Endothelial cell of umbilical vein (primary cell): ENCODE measurements around the gene ACOX1. TPM values are rescaled to one million over a fixed set of nuclear protein-coding genes. Genes with fewer than 3 reads are reported as not detected.

ENCODE experiments used
- BruUV-seq: library from RNA; stranded (reverse); fragments of 400-500 nt; replicated peaks from 2 replicates; lab custom pipeline; 2021; lab: Mats Ljungman, UMichigan
- CTCF ChIA-PET: fragments of 300-600, 350-600 bp; sonication (Branson Sonifier 250); formaldehyde crosslinking; loops from one replicate; lab custom pipeline; 2021; ENCODE audit warnings: antibody characterized with exemption, inconsistent platforms; lab: Charles Lee
- POLR2A ChIA-PET: fragments of 300-600, 350-600 bp; sonication (Branson Sonifier 250); formaldehyde crosslinking; loops from one replicate; lab custom pipeline; 2021; ENCODE audit warnings: antibody characterized with exemption, inconsistent platforms; lab: Charles Lee
- DNase-seq: peaks from one replicate; pipeline ENCODE4 v3.0.0-alpha.2; 2011; ENCODE audit warnings: low read depth, low spot score
- FAIRE-seq: peaks from 2 replicates; lab custom pipeline; 2011; peaks lifted over from hg19 to GRCh38; lab: Jason Lieb, UNC
- H2AFZ ChIP-seq: 2 replicates; pipeline ENCODE4 v1.6.0; 2012; ENCODE audit warnings: low read depth, low read length, control low read depth, inconsistent platforms
- H3K27ac ChIP-seq: 2 replicates; pipeline ENCODE4 v1.5.1; 2011; ENCODE audit warnings: low read depth, mild to moderate bottlenecking, control low read depth, low read length, moderate library complexity; ENCODE audit not compliant: insufficient read depth
- H3K27me3 ChIP-seq, 2 experiments: 2 replicates each; pipeline versions ENCODE4 v1.6.0 to v1.6.1; 2011; ENCODE audit warnings: low read length in 2 of 2, mixed read lengths in 1 of 2; ENCODE audit not compliant: control insufficient read depth in 2 of 2, insufficient read depth in 2 of 2
- H3K36me3 ChIP-seq, 2 experiments: 2 replicates in 1 of 2; 3 replicates in 1 of 2; pipeline ENCODE4 v1.5.1; 2011; ENCODE audit warnings: low read length in 2 of 2, mild to moderate bottlenecking in 1 of 2, moderate library complexity in 1 of 2; ENCODE audit not compliant: control insufficient read depth in 2 of 2, insufficient read depth in 2 of 2; ENCODE audit errors: extremely low read depth in 1 of 2
- H3K4me1 ChIP-seq: 3 replicates; pipeline ENCODE4 v1.5.1; 2011; ENCODE audit warnings: mild to moderate bottlenecking, low read length; ENCODE audit not compliant: control insufficient read depth, insufficient read depth; ENCODE audit errors: extremely low read depth
- H3K4me2 ChIP-seq: 2 replicates; pipeline ENCODE4 v1.6.1; 2011; ENCODE audit warnings: low read length, control low read depth, mixed read lengths; ENCODE audit not compliant: insufficient read depth
- H3K4me3 ChIP-seq, 3 experiments: fragments of 200-600 bp in 1 of 3; sonication (generic), shearing (Covaris generic) in 1 of 3; replicated peaks in 1 of 3; 2 replicates each; pipeline ENCODE4 v1.5.1; 2011 to 2016; ENCODE audit warnings: control low read depth in 3 of 3, low read length in 3 of 3, mild to moderate bottlenecking in 2 of 3, inconsistent platforms in 1 of 3, low read depth in 1 of 3, moderate library complexity in 1 of 3; ENCODE audit not compliant: insufficient read depth in 1 of 3
- H3K79me2 ChIP-seq: 2 replicates; pipeline ENCODE4 v1.6.0; 2012; ENCODE audit warnings: low read length, inconsistent platforms; ENCODE audit not compliant: control insufficient read depth, insufficient read depth
- H3K9ac ChIP-seq: replicated peaks from 2 replicates; pipeline ENCODE3; 2011; ENCODE audit warnings: low read length, control low read depth; ENCODE audit not compliant: insufficient read depth; ENCODE audit errors: extremely low read depth
- H3K9me1 ChIP-seq: replicated peaks from 3 replicates; pipeline ENCODE4 v1.6.0; 2011; ENCODE audit warnings: mild to moderate bottlenecking, low read length; ENCODE audit not compliant: control insufficient read depth, insufficient read depth; ENCODE audit errors: extremely low read depth
- H3K9me3 ChIP-seq: replicated peaks from 2 replicates; pipeline ENCODE4 v1.5.1; 2012; ENCODE audit warnings: low read length, inconsistent platforms; ENCODE audit not compliant: control insufficient read depth, insufficient read depth
- H4K20me1 ChIP-seq: replicated peaks from 2 replicates; pipeline ENCODE3; 2011; ENCODE audit warnings: mild to moderate bottlenecking, low read length; ENCODE audit not compliant: control insufficient read depth, insufficient read depth; ENCODE audit errors: extremely low read depth
- EZH2 ChIP-seq: IDR thresholded peaks from 2 replicates; pipeline ENCODE4 v1.6.1; 2012; ENCODE audit warnings: borderline replicate concordance, low read depth, mild to moderate bottlenecking, moderate library complexity, low read length, inconsistent platforms; ENCODE audit not compliant: severe bottlenecking
- FOS ChIP-seq: IDR thresholded peaks from 2 replicates; pipeline ENCODE4 v1.6.1; 2011; ENCODE audit warnings: mild to moderate bottlenecking, low read length, moderate library complexity, borderline replicate concordance; ENCODE audit not compliant: insufficient read depth
- GATA2 ChIP-seq: IDR thresholded peaks from 2 replicates; pipeline ENCODE4 v1.7.0; 2011; ENCODE audit warnings: low read depth, mild to moderate bottlenecking, moderate library complexity, mixed read lengths, low read length; ENCODE audit not compliant: insufficient read length, insufficient read depth
- JUN ChIP-seq: IDR thresholded peaks from 2 replicates; pipeline ENCODE4 v1.6.1; 2011; ENCODE audit warnings: borderline replicate concordance, low read depth; ENCODE audit not compliant: insufficient read length, insufficient read depth
- MYC ChIP-seq: IDR thresholded peaks from one replicate; pipeline ENCODE4 v1.6.1; 2011; ENCODE audit warnings: mild to moderate bottlenecking, low read depth, low read length
- POLR2A ChIP-seq: IDR thresholded peaks from 2 replicates; pipeline ENCODE4 v1.6.1; 2012; ENCODE audit warnings: low read depth, mild to moderate bottlenecking, control low read depth, low read length
- POLR2AphosphoS5 ChIP-seq: IDR thresholded peaks from 2 replicates; pipeline ENCODE4 v1.6.1; 2012; ENCODE audit warnings: low read depth, mild to moderate bottlenecking, control low read depth, low read length, moderate library complexity; ENCODE audit not compliant: insufficient read depth
- dilution Hi-C: fragments of 300-500 bp; cut with MboI; formaldehyde crosslinking; loops from one replicate; pipeline ENCODE4 v1.15.0; 2019; ENCODE audit warnings: low sequenced_read_pairs; ENCODE audit not compliant: extremely low pct_ligation_motif_present
- intact Hi-C: fragments of 100-400 bp; cut with micrococcal nuclease; formaldehyde crosslinking; loops from one replicate; pipeline ENCODE4 v1.10.0; 2022
- polyA plus RNA-seq, 4 experiments: library from polyadenylated mRNA; depleted of rRNA in 3 of 4; stranded (reverse) in 3 of 4; unstranded in 1 of 4; fragments of >200 nt; gene quantifications; 2 replicates each; pipeline versions ENCODE4 v1.2.1 to v1.2.3, GENCODE V29; 2011 to 2012; ENCODE audit warnings: missing spikeins in 1 of 4
- total RNA-seq: library from RNA; stranded (reverse); gene quantifications from 2 replicates; pipeline ENCODE4 v1.2.3, GENCODE V29; 2021
- TF ChIP-seq, protein P1 (sequence below), 2 donors: IDR thresholded peaks; 1 replicate in 1 of 2; 2 replicates in 1 of 2; pipeline ENCODE4 v1.5.1; 2011; ENCODE audit warnings: low read length in 2 of 2, mild to moderate bottlenecking in 2 of 2, moderate library complexity in 2 of 2, control low read depth in 1 of 2, inconsistent platforms in 1 of 2, low read depth in 1 of 2; ENCODE audit not compliant: insufficient read depth in 1 of 2; ENCODE audit errors: extremely low read depth in 1 of 2
- TF ChIP-seq, protein P2 (sequence below): IDR thresholded peaks from 2 replicates; pipeline ENCODE4 v1.6.1; 2011; ENCODE audit not compliant: insufficient read depth, insufficient read length

The ACOX1 gene
- total and polyA plus RNA-seq, 2 donors (not counting 3 experiments of a cell fraction or from before 2014, with no cell fraction given) = 17.9 to 45.1 TPM

DNA sequence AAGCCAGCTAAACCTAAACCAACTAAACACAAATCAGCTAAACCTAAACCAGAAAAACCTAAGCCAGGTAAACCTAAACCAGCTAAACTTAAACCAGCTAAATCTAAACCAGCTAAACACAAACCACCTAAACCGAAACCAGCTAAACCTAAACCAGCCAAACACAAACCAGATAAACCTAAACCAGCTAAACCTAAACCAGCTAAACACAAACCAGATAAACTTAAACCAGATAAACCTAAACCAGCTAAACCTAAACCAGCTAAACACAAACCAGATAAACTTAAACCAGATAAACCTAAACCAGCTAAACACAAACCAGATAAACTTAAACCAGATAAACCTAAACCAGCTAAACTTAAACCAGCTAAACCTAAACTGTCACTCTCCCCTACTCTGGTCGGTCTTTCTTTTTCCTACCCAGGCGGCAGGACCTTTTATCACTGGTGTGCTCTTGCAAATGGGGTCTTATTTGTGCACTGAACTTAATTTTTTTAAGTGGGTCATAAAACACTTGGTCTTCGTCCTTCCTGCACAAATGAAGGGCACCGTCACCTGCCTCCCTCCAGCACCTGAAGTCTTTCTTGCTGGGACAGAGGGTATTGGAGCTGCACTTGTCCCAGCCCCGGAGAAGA is 41.0 kb upstream of the ACOX1 start:
- Histone ChIP-seq H3K4me2 (no peak overlapping the region), H3K4me3 (no peak overlapping the region), H3K9me3 (no peaks in the 10 kb centered on the region), H3K27me3 (no peaks in the 10 kb centered on the region), H2AFZ (no peak overlapping the region), H4K20me1 (no peaks in the 10 kb centered on the region), H3K79me2 (no peaks in the 10 kb centered on the region), H3K9me1 (no peaks in the 10 kb centered on the region), H3K27ac (no peak overlapping the region), H3K36me3 (no peaks in the 10 kb centered on the region), H3K9ac (no peak overlapping the region), H3K4me1 (no peaks in the 10 kb centered on the region)
- CTCF ChIA-PET = interaction anchor here (0.8 to 2.3 kb wide), 8 partner anchors 9 to 378 kb away, joined by 3 to 9 read pairs (median 4); no protein-coding TSS in a partner anchor
- dilution Hi-C loops = no loop called here
- no TSS peak for BruUV-seq
- FAIRE-seq (no peak), DNase-seq (no peak)
- TF ChIP-seq POLR2A (no peak), JUN (no peak), FOS (no peak), GATA2 (no peak), POLR2AphosphoS5 (no peak), EZH2 (no peak), MYC (no peak)
- TF ChIP-seq, protein P1, sequence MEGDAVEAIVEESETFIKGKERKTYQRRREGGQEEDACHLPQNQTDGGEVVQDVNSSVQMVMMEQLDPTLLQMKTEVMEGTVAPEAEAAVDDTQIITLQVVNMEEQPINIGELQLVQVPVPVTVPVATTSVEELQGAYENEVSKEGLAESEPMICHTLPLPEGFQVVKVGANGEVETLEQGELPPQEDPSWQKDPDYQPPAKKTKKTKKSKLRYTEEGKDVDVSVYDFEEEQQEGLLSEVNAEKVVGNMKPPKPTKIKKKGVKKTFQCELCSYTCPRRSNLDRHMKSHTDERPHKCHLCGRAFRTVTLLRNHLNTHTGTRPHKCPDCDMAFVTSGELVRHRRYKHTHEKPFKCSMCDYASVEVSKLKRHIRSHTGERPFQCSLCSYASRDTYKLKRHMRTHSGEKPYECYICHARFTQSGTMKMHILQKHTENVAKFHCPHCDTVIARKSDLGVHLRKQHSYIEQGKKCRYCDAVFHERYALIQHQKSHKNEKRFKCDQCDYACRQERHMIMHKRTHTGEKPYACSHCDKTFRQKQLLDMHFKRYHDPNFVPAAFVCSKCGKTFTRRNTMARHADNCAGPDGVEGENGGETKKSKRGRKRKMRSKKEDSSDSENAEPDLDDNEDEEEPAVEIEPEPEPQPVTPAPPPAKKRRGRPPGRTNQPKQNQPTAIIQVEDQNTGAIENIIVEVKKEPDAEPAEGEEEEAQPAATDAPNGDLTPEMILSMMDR (IDR thresholded peaks at IDR 0.05; ENCODE audit: extremely low read depth in 1 of 2, insufficient read depth in 1 of 2, low read depth in 1 of 2, low read length in 2 of 2) = no peak
- TF ChIP-seq, protein P2, sequence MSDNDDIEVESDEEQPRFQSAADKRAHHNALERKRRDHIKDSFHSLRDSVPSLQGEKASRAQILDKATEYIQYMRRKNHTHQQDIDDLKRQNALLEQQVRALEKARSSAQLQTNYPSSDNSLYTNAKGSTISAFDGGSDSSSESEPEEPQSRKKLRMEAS = no peak
- POLR2A ChIA-PET = no interaction called here
- intact Hi-C loops = loop anchor here (10.0 kb wide), 2 partner anchors 165 to 255 kb away; no protein-coding TSS in a partner anchor
